Right lung (tissue), 5 donors: ENCODE data around the gene PTH1R. TPM values are rescaled to one million over a fixed set of nuclear protein-coding genes. Genes with fewer than 3 reads are reported as not detected.

Experiments
- DNase-seq, 2 donors: peaks; one replicate each; pipeline ENCODE4 v3.0.0-alpha.2; 2013
- polyA plus RNA-seq, 5 donors: library from polyadenylated mRNA; unstranded; fragments of 120-200 nt; gene quantifications; one replicate each; pipeline versions ENCODE4 v1.2.1 to v1.2.3, GENCODE V29; 2013; ENCODE audit warnings: inconsistent platforms in 1 of 5, low replicate concordance in 1 of 5; ENCODE audit not compliant: insufficient read length in 5 of 5, insufficient read depth in 1 of 5

The PTH1R gene
- polyA plus RNA-seq, 5 donors = 63.3 to 136 (median 78.3) TPM

DNA sequence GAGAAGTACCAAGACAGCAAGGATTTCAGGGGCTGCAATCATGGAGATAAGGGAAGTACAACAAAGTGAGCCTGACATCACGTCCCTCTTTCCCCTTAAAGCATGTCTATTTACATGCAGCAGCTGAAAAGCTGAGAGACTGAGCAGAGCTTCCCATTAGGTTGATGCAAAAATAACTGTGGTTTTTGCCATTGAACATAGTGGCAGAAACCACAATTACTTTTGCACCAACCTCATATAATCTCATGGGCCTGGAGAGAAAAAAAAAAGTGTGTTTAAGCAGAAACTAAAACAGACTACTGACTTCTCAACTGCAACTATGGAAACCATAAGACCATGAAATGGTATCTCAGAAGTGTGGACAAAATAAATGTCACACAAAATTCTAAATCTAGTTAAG, 50.8 kb downstream of the PTH1R start:
- no peak for DNase-seq

DNA sequence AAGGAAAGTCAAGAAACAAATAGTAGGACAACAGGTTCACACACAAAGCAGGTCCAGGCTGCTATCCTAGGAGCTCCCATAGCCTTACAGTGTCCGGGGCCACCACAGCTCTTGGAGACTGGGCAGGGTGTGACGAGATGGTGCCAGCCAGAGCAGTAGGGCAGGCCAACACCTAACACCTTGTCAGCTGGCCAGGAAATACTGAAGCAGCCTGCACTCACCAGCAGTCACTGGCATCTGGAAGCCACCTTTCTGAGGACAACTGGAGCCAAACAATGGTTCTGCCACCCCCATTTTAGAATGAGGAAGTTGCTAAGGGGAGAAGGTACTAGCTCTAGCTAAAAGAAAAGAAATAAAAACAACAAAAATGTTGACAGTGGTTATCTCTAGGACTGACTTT, 51.8 kb downstream of the PTH1R start:
- no peak for DNase-seq

DNA sequence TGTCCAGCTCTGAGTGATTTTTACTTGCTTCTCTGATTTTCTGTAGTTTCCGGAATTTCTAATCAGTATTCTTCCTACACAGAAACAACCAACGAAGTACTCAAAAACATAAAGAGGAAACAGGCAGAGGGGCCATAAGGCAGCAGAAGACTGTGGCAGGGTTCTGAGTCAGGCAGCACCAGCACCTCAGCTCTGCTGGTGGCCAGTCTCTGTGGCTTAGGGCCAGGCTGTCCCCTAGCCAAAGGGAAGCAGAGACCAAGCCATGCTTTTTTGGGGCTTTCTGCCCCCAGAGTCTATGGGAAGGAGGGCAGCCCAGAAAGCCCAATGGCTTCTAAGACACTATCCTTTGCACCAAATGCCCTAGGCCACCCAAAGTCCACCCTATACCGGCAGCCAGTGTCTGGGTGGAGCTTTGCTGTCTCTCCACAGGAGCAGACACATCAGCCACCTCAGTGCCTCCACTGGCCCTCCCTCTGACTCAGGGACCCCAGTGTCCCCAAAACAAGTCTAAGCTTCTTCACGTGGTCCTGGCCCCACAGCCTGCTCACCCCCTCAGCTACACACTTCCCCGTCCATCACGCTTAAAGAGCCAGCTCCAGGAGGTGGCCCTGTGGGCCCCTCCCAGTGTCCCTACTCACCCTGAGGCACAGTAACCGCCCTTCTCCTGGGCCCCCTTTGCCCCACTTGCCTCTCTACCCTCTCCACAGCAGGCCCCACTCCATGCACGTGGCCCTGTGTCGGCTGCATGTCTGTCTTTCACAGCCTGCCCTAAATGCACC, 52.8 kb downstream of the PTH1R start:
- DNase-seq = no peak

DNA sequence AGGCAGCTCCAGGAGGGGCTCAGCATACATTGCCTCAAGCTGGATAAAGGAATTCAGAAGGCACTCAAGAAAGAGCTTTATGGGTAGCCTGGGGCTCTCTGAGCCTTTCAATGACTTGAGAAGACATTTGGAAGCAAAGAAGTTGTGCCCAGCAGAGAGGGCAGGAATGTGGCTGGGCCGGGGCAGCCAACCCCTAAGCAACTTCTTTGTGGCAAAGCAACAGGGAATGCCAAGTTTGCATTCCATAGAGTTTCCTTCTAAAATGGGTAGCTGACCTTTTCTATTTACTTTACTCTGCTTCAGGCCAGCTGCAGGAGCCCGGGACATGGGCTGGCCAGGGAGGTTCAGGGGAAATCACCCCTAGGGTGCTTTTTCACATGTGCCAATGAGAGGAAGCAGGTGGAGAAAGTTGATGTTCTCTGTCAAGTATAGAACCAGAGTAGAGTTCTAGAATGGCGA, 53.5 kb downstream of the PTH1R start:
- peak in 1 of 2 donors; percentile 29 for DNase-seq

DNA sequence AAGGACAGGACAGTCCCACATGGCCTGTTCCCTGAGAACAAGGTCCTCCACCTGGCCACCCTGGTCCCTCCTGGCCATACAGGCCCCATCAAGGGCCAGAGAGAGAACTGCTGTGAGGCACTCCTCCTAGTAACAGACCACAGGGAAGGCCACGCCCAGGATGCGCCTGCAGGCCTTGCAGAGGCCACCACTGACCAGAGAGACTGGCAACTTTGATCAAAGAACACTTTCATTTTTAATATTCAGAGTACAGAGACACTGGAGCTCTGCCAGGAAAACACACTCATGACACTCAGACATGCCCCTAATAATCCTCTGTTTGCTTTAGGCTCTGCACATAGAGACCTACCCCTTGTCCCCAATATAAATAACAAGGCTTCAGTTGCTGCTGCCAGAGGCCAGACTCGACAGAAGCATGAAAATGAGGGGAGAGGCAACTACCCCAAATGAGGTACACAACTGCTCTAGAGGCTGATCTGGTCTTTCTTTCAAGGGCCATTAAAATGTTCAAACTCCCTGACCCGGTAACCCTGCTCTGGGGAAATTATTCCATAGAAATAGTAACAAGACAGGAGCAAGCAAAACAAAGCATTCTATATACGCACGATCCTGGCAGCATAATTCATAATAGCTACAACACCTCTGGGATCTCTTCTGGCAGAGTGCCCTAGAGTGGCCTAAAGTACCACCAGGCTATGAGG, 54.3 kb downstream of the PTH1R start:
- peak in 1 of 2 donors; percentile 35 for DNase-seq

DNA sequence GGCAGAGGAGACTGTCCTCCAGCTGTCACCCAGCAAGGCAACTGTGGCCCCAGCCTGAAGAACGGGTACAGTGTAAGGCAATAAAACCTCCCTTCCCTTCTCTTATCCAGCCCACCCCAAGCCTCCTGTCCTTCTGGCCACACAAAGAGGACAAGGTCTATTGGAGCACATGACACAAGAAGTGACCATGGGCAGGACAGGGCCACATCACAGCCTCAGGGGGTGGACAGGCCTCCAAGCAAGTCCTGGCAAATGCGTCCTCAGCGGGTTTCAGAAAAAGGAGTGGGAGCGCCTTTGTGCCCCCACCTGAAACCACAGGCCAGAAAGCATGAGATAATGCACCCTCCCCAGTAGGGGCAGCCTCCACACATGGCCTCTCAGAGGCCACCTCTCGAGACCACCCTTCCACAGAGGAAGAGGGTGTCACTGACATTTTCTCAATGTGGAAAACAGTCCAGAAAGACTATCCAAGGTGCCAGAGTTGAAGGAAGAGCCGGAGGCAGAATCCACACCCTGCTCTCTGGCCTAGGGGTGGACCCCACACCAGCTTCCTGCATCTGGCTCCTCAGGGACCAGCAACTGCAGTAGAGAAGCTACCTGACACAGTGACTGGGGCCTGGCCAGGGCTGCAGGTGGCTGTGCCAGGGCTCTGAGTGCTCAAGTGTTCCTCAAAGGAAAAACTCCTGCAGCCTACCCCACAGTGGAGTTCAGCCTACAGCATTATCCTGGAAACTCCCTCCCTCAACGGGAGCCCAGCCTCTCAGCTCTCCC, 55.1 kb downstream of the PTH1R start:
- no peak for DNase-seq

DNA sequence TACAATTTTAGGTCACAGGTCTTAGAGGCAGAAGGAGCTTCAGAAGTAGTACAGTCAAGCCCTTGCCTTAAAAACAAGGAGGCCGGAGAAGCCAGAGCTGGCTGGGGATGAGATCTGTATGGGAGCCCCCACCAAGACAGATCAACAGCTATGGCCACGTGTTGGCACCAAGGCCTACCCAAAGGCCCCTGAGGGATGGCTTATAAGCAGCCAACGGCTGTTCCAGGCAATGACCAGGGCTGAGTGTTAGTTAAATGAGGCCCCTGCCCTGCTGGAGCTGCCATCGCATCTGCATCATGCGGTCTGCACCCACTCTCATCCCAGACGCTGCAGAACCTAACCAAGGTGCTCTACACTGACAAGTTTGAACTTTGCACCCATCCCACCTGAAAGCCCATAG, 55.7 kb downstream of the PTH1R start:
- DNase-seq = no peak

DNA sequence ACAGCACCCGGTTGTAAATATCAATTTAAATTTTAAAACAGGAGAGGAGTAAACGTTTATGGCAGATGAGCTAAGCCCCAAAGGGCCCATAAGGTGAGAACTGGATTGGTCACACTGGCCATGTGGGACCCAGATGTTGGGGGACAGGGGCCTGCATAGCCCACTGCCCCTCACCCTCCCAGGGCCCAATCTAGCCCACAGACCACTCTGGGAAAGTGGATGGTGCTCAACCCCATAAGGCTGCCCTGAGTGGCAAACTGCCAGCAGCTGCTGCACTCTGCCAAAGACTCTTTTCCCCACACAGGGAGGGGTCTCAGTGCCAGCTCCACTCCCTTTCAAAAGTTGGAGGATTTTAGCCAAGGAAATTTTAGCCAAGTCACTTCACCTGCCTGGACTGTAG, 56.6 kb downstream of the PTH1R start:
- DNase-seq = no peak

DNA sequence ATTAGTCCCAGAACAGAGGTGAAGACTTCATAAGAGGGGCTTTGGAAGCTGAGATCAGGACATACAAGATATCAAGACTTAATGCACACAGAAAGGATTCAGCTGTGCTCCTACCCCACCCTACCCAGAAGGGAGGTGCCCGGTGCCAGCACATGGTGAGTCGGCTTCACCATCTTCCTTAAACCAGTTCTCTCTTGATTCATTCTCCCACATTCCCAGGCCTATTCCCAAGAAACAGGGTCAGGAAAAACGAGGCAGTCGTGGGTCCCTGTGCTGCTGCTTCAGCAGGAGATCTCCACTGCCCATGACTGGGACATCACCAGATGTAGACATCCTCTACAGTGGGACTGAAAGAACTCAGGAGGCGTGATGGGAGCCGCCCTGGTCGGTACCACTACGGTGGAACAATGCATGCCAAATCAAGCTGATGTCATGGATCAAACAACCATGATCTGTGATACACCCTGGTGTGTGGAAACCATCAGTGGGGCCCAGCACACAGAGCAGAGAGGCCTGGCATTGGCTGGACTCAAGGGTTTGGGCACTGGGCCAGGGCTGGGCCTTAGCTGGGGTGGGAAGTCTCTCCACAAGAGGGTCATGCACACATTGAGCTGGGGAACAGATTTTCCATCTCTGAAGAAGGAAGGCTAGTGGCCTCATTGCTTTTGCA, 57.1 kb downstream of the PTH1R start:
- peak in 1 of 2 donors; percentile 37 for DNase-seq

DNA sequence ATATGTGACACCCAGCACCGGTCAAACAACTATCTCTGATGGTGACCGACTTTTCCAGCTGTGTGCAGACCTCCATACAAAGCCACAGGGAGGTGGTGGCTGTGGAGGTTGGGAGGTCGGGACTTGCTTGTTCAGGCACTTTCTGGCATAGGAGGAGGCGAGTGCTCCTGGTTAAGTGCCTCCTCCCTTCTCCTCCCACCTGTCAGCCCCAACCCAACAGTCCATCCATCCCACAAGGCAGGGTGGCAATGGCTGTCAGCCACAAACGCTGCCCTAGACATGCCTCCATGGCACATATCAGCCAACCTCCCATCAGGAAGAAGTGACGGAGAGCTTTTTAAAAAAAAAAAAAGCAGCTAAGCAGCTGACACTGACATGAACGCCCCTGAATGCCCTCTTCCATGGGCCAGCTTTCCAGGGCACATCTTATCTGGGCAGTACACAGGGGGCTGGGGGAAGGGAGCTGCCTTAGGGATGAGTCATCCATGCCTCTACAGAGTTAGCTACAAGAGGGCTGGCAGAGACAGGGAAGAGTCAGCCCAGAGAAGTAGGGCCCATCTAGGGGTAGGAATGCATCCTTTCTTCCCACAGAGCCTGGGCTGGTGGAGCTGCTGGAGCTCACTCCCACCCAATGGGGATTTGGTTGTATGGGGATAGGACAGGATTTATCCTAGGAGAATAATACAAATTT, 57.8 kb downstream of the PTH1R start:
- DNase-seq = peak in 1 of 2 donors; percentile 48

DNA sequence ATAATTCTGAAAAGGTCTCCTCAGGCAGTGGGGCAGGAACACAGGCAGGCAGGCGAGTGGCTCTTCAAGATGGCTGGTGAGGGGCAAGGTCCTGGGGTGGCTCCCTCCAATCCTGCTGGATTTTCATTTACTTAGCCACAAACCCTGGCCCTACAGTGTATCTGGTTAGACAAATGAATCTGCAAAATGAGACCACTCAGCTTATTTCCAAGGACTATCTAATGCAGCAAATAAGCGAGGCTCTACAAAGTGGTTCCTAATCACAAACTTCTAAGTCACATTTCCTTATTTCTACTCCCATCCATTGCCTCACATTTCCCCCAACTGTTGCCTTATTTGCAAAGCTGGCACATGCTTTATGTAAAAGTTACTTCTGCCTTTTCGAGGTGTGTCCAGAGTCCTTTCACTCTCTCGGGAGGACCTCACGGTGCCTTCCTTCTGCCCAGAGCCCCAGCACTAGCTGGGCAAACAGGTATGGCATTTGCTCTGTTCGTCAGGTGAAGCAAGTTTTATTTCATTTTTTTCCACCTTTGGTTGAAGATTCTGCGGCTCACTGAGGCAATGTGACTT, 58.6 kb downstream of the PTH1R start:
- DNase-seq = no peak

DNA sequence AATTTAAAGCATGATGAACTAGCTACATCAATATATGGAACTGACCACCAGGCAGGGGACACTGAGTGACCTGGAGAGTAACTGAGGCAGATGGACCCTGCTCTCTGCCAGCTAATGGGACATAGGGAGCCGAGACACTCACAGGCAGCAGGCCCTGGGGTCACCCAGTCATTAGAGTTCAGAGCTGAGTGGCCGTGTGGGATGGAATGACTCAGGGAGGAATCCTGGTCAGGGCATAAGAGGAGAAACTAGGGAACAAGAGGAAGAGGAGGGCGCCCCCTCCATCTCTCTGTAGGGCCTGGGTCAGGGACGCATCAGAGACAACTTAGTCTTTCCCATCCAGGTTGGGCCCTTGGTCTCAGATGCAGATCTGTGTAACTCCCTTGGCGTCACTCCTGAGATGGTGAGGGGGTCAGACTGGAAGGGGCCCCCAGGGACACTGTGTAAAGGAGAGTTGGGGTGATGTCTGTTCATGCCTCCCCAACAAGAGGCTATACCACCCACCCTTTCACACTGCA, 59.3 kb downstream of the PTH1R start:
- DNase-seq = no peak

DNA sequence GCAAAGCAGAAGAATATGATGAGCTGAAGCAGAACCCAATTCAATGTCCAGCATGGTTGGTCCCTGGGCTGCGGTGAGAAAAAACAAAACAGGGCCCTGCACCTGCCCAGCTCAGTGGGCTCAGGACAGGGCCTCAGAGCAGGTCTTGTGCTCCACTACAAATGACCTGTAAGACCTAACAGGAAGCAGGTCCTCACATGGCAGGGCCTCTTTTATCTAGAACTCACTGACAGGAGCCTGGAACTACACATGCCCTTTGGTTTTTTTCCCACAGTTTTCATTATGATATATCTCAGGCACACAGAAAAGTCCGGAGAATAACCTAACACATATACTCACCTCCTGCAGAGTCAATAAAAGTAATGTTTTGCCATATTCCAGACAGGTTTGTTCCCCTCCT, 60.6 kb downstream of the PTH1R start:
- no peak for DNase-seq

DNA sequence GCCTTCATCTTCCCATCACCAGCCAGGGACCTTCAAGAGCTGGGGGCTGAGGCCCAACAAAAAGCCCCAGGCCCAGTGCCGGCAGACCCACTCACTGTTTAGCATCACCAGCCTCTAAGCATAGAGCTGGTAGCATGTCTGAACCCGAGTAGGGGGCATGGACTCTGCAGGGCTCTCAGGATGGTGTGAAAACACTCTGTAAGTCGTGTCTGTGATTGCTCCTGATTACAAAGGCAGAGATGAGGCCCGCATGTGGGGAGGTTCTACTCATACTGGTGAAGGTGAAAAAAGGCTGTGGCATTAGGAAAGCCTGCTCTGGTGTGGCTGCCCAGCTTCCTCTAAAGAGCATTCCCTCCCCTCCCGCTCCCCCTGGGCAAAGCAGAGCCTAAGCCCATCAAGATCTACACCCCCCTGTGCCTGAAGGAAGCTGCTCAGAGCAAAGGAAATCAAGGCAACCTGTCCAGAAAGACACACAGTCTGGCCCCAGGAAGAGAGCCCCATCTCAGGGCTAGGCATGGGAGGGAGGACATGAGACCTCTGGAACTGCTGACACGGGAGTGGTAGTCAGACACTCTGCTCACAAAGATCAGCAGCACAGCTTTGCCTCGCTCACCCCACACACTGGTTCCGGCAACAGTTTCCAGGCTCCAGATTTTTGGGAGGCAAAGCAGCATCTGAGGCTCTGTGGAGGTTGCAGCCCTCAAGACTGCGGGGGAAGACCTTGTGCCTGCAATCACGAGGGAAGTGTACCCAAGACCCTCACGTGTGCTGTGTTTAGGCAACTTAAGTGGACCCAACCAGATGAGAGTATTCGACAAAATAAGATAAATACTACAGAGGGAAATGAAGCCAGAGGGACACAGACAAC, 62.3 kb downstream of the PTH1R start:
- DNase-seq = no peak

DNA sequence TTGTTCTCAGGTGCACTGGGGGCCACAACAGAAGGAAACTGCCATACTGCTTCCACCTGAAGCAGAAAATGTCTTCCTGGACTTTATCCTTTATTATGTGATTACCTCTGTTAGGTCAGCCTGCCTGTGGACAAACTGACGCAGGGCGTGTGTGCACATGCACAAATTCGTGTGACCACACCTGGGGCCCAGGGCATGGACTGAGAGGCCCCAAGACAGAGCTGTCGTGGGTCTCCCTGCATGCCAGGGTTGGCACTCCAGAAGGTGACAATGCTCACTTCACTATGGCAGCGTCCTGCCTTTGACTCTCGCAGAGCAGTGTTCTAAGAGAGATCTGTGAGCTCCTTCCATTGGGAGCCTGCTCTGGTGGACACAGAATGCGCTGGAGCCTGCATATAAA, 64.6 kb downstream of the PTH1R start:
- no peak for DNase-seq

DNA sequence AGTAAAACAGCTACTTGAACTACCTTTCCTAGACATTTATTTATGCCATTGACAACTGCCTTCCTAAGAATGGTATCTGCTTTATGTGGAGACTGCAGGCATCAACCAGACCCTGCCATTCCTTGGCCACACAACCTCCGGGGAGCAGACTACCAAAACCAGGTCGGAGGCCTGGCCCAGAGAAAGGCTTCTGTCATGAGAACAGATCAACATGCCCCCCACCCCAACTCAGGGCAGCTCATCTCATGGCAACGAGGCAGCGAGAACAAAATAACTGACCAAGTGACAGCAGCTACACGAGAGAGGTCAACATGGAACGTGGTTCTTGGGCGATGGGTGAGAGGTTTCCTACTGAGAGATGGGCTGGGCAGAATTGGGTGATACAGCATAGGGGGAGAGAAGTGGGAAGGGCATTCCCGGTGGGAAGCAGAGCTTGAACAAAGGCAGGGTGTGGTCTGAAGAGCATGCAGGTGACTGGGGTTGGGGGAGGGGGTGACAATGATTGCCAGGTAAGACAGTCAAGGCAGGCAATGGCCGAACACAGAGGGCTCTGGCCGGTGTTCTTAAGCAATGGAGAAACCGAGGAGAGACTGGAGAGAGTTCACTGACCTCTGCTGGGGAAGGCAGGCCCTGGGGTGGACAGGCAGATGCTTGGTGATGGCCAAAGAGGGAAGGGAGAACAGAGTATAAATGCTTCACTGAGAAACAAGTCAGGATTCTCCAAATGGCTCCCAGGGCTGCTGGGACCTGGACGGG, 65.1 kb downstream of the PTH1R start:
- DNase-seq = no peak

DNA sequence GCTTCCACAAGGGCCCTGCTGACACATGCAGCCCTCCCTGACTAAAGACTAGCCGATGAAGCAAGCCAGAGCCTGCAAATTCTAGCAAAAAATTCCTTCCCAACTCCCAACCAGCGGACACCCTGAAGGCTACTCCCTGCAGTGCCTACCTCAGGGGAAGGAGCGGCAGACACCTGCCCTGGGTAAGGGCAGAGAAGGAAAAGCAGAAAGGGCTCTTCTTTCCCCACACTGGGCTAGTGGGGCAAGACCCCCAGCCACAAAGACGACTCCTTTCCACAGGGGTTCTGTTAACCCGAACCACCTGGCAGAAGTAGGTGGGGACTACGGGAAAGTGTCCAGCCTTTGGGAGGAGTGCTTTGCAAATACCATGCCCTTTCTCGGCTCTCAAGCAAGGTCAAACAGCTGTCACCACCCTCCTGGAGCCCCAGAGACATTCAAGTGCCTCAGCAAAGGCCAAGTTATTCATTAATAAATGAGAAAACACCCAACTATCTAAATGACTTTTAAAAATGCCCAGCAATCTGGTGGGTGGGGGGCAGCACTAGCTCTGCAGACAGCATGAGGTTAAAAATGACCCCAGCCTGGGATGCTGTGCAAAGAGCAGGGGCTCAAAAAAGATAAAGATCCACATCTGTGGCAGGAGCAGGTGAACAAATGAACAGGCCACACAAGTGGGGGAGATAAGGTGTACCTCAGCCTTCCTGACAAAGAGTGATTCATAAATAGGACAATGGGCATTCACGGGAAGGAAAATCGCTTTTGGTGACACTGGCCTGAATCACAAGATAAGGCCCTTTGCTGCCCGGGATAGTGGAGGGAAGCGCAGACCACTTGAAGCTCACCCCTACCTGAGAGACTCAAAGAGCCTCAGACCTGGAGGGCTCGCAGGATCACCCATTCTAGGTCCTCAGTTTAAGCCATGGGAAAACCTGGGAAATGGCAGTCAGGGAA, 66.0 kb downstream of the PTH1R start:
- DNase-seq = no peak

DNA sequence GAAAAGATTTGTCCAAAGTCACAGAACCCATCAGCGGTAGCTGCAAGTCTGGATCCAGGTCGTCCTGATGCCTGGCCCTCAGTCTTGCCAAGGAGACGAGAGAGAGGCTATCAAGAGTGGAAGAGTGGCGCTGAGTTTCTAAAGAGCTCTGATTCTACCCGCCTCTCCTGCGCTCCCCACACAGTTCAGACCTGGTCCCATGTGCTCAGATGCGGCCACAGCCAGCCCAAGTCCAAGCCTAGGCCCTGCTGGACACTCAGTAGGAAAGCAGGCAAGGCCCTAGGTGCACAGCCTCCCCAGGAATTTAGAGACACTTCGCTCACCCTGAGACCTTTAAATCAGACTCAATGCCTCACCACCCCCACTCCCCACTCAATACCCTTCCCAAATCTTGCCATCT, 66.7 kb downstream of the PTH1R start:
- DNase-seq = no peak
